ENCODE measurements around the gene MPP3.
"Not testable (repeated sequence)": the region's sequence is repeated elsewhere in the genome, so short reads cannot be mapped to it uniquely, and the experiment has no call there.

MPP3 gene

DNA sequence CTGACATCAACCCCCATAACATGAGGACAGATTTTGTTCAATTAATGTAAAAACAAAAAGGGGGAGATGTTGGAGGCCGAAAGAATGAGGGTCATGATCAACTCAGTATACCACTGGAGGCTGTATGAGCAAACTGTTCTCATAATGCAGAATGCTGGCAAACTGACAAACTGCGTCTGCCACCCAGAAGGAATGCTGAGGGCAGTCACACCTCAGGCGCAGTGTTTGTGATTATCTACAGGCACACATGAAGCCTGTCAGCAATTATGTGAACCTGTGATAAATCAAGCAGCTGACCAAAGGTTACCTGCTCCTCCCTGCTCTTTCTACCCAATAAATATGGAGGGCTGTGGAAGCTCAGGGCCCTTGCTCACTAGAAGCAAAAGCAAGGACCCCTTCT, 41.3 kb upstream of the MPP3 start:
- DNase-seq (ENCODE audit: insufficient read length), result no peak
- FAIRE-seq, result no peak
- TF ChIP-seq POLR2A (IDR thresholded peaks at IDR 0.05; ENCODE audit: low read depth, low read length) (no peak), TAF1 (IDR thresholded peaks at IDR 0.05; ENCODE audit: borderline replicate concordance, low read depth, low read length) (no peak), POLR2AphosphoS5 (IDR thresholded peaks at IDR 0.05; ENCODE audit: low read depth, low read length) (no peak)

DNA sequence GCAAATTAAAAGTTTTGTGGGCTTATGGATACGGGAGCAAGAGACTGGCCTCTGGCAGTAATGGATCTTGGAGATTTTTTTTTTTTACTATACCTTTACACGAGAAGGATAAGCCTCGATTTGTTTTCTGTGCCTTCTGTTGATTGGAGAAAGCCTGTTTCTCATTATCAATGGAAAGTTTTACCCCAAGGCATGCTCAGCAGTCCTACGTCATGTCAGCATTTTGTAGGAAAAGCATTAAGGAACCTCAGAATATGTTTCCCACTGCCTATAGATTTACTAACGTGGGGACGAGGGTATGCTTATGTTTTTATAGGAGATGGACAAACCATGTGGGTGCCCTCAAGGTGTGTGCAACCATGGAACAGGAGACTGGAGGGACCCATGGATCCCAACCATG, 40.9 kb upstream of the MPP3 start:
- no peak for DNase-seq (ENCODE audit: insufficient read length)
- TF ChIP-seq TAF1 (IDR thresholded peaks at IDR 0.05; ENCODE audit: borderline replicate concordance, low read depth, low read length), result no peak
- TF ChIP-seq POLR2A (IDR thresholded peaks at IDR 0.05; ENCODE audit: low read depth, low read length), result no peak
- no peak for TF ChIP-seq POLR2AphosphoS5 (IDR thresholded peaks at IDR 0.05; ENCODE audit: low read depth, low read length)
- no peak for FAIRE-seq

DNA sequence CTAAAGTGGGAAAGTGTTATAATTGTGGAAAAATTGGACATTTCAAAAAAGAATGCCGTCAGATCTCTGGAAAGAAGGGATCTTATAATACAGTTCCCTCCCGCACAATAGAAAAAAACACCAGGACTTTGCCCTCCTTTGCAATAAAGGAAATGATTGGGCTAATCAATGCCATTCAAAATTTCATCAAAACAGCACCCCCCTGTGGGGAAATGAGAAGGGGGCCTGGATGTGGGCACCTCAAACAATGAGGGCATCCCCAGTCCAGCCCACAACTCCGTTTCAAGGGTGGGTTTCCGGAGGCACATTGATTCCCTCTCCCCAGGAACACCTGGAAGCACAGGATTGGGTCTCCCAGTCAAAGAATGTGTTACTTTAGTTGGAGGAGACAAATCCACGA, 40.1 kb upstream of the MPP3 start:
- TF ChIP-seq POLR2A (IDR thresholded peaks at IDR 0.05; ENCODE audit: low read depth, low read length) (no peak), TAF1 (IDR thresholded peaks at IDR 0.05; ENCODE audit: borderline replicate concordance, low read depth, low read length) (no peak), POLR2AphosphoS5 (IDR thresholded peaks at IDR 0.05; ENCODE audit: low read depth, low read length) (no peak)
- DNase-seq (ENCODE audit: insufficient read length), result no peak
- no peak for FAIRE-seq

DNA sequence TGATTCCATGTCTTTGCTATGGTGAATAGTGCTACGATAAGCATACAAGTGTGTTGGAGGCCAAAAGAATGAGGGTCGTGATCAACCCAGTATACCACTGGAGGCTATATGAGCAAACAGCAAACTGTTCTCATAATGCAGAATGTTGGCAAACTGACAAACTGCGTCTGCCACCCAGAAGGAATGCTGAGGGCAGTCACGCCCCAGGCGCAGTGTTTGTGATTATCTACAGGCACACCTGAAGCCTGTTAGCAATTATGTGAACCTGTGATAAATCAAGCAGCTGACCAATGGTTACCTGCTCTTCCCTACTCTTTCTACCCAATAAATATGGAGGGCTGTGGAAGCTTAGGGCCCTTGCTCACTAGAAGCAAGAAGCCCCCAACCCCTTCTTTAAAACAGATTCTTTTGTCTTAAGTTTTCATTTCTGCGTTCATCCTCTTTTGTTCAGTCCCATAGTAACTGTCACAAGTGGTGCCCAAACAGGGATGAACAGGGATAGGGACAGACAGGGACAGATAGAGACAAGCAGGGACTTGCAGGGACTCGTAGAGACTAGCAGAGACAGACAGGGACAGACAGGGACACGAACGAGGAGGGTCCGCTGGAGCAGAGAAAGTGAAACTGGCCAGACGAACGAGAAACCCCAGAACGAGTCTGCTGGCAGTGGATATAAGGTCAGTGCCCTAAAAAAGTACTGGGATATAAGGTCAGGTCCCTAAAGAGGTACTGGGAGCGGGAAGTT, 39.2 kb upstream of the MPP3 start:
- FAIRE-seq (no peak), DNase-seq (ENCODE audit: insufficient read length) (no peak)
- no peak for TF ChIP-seq TAF1 (IDR thresholded peaks at IDR 0.05; ENCODE audit: borderline replicate concordance, low read depth, low read length)
- no peak for TF ChIP-seq POLR2AphosphoS5 (IDR thresholded peaks at IDR 0.05; ENCODE audit: low read depth, low read length)

DNA sequence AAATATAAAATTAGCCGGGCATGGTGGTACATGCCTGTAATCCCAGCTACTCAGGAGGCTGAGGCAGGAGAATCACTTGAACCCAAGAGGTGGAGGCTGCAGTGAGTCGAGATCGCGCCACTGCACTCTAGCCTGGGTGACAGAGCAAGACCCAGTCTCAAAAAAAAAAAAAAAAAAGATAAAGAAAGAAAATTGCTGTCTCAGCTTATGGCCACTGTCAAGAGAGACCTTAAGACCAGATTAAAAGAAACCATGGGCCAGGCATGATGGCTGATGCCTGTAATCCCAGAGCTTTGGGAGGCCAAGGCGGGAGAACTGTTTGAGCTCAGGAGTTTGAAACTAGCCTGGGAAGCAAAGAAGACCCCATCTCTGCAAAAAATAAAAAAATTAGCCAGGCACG, 36.1 kb upstream of the MPP3 start:
- not testable (repeated sequence) for DNase-seq (ENCODE audit: insufficient read length); FAIRE-seq

DNA sequence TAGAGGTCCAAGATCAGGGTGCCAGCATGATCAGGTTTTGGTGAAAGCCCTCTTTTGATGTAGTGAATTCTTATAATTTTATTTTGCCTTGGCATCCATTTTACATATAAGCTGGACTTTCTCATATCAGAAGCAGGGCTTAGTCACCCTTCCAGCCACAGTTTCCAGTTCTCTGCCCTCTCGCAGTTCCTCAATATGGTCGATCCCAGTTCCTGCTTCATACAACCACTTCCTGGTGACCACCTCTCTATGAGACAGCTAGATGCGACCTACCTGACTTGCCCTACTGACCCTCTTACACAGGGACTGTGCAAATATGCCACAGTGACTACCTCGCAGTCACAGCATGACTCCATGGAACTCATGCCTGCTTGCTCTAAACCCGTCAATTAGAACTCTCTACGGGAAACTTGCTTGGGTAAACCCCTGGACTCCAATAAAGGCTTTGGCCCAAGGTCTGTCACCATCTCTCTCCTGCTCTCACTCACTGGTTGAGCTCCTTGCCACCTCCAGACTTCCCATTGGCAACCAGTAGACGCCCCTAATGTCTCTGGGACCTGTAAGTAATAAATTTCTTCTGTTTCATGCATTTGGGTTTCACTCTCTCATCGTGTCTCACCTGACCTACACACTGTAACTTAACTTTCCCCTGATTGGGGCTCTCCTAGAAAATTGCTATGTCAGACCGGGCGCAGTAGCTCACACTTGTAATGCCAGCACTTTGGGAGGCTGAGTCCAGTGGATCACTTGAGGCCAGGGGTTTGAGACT, 35.5 kb upstream of the MPP3 start:
- TF ChIP-seq POLR2A (IDR thresholded peaks at IDR 0.05; ENCODE audit: low read depth, low read length) (no peak), TAF1 (IDR thresholded peaks at IDR 0.05; ENCODE audit: borderline replicate concordance, low read depth, low read length) (no peak), POLR2AphosphoS5 (IDR thresholded peaks at IDR 0.05; ENCODE audit: low read depth, low read length) (no peak)
- FAIRE-seq, result no peak

DNA sequence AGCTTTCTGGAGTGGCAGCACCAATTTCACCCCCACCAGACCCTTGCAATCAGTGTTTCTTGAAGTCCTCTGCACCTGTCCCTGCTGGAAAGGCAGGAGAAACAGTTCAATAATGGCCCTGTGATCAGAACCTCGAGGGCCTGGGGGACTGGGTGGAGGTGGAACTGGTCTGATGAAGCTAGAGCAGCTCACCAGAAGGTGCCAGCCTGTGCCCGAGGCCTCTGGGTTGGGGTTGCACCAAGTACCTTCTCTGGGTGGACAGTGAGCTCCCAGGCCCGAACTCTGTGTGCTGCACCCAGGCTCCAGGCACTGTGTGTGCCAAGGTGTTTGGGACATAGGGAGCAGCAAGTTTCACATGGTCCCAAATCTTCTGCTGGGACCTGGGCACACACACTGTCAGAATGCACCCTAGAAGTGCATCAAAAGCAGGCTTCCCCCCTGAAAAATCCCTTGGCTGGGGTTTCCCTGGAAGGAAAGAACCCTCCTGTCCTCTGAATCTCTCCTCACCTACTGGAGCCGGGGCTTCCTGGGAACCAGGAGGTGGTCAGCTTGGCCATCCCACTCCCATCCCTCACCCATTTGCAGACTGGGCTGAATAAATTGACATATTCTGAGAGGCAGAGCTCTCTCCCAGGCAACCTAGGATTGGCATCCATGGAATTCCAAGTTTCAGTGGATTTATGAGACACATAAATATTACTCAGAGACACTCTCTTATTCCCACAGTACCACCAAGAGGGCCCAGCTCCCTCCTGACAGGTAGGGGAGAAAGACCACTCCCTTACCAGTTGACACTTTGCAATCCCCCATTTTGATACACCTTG, 31.4 kb upstream of the MPP3 start:
- TF ChIP-seq POLR2A (IDR thresholded peaks at IDR 0.05; ENCODE audit: low read depth, low read length), result no peak
- no peak for TF ChIP-seq TAF1 (IDR thresholded peaks at IDR 0.05; ENCODE audit: borderline replicate concordance, low read depth, low read length)
- no peak for TF ChIP-seq POLR2AphosphoS5 (IDR thresholded peaks at IDR 0.05; ENCODE audit: low read depth, low read length)
- FAIRE-seq (no peak), DNase-seq (ENCODE audit: insufficient read length) (no peak)

More for the DNA sequence above, 35.5 kb upstream of the MPP3 start:
- DNase-seq (ENCODE audit: insufficient read length), result no peak

DNA sequence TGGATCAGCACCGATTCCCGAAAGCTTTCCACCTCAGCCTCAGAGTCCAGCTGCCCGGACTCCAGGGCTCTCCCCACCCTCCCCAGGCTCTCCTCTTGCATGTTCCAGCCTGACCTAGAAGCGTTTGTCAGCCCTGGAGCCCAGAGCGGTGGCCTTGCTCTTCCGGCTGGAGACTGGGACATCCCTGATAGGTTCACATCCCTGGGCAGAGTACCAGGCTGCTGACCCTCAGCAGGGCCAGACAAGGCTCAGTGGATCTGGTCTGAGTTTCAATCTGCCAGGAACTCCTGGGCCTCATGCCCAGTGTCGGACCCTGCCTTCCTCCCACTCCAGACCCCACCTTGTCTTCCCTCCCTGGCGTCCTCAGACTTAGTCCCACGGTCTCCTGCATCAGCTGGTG, 29.0 kb upstream of the MPP3 start:
- no peak for FAIRE-seq
- no peak for TF ChIP-seq POLR2AphosphoS5 (IDR thresholded peaks at IDR 0.05; ENCODE audit: low read depth, low read length)
- no peak for TF ChIP-seq POLR2A (IDR thresholded peaks at IDR 0.05; ENCODE audit: low read depth, low read length)
- no peak for TF ChIP-seq TAF1 (IDR thresholded peaks at IDR 0.05; ENCODE audit: borderline replicate concordance, low read depth, low read length)

DNA sequence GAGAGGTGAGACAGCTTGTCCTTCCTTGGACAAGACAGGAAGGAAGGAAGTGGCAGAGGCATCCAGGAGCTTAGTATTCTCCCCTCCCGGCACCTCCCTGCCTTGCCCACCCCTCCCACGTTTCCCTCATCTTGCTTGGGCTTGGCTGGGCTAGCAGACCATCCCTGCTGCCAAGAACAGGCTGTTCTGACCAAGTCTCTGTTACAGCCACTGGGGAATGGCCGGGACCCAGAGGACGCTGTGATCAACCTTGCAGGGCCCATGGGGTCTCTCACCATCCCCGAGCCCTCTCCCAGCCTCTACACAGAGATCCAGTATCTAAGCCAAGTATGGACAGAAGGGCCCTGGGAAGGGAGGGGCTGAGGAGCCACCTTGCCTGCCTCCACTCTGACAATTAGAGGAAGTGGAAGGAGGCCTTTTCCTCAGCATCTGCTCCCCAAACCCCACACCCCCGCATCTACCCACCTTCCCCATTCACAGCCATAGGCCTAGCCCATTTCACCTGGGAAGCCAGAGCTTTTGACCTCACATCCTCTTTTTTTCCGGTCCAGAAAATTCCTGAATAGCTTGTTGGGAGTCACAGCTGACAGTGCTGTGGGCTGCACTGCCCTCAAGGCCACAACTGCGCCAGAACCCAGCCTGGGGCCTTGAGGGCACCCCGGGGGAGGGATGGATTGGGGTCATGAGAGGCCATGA, 28.1 kb upstream of the MPP3 start:
- FAIRE-seq, result no peak
- DNase-seq (ENCODE audit: insufficient read length), result no peak
- no peak for TF ChIP-seq POLR2AphosphoS5 (IDR thresholded peaks at IDR 0.05; ENCODE audit: low read depth, low read length)
- TF ChIP-seq TAF1 (IDR thresholded peaks at IDR 0.05; ENCODE audit: borderline replicate concordance, low read depth, low read length), result no peak
- no peak for TF ChIP-seq POLR2A (IDR thresholded peaks at IDR 0.05; ENCODE audit: low read depth, low read length)

More for the DNA sequence above, 29.0 kb upstream of the MPP3 start:
- no peak for DNase-seq (ENCODE audit: insufficient read length)

DNA sequence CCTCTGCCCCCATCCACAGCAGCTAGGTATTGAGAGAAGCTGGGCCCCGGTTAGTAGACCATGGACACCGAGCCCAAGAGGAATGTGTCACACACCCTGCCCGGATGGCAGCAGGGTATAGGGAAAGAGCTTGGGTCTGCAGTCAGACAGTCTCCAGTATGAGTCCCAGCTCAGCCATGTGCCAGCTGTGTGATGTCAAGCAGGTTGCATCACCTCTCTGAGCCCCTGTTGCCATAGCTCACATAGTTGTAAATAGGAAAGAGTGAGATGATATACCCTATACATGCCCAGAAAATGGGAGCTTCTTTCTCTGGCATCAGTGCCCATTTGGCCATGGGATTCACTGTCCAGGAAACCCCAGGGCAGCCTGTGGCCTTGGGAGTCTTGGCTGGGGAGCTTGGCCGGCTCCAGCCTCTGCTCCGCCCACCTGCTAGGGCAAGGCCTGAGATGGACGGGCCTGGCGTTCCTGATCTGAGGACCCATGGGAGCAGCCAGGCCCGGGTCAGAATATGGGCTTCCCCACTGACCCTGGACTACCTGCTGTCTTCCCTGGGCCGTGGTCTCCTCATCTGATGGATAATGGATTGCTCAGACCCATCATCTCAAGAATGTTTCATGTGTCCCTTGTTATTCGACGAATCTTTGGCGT, 27.3 kb upstream of the MPP3 start:
- FAIRE-seq (no peak), DNase-seq (ENCODE audit: insufficient read length) (no peak)
- TF ChIP-seq POLR2A (IDR thresholded peaks at IDR 0.05; ENCODE audit: low read depth, low read length), result no peak
- TF ChIP-seq POLR2AphosphoS5 (IDR thresholded peaks at IDR 0.05; ENCODE audit: low read depth, low read length), result no peak
- no peak for TF ChIP-seq TAF1 (IDR thresholded peaks at IDR 0.05; ENCODE audit: borderline replicate concordance, low read depth, low read length)

Data from GM12892 (cell line).